ENCODE measurements around the gene PEPD.

DNA sequence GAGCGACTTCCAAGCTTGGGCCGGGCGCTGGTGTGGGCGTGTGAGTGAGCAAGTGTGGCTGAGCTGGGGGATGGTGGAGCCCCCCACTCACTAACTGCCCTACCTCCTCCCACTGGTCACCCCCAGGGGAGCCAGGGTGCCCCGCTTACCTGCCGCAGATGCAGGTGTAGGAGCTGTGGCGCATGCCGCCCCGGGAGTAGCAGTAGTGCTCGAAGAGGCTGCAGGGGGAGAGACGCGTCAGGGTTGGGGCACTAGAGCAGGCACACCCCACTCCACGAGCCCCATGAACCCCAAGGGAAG is 108.2 kb downstream of the PEPD start:
- TF ChIP-seq, protein P1, sequence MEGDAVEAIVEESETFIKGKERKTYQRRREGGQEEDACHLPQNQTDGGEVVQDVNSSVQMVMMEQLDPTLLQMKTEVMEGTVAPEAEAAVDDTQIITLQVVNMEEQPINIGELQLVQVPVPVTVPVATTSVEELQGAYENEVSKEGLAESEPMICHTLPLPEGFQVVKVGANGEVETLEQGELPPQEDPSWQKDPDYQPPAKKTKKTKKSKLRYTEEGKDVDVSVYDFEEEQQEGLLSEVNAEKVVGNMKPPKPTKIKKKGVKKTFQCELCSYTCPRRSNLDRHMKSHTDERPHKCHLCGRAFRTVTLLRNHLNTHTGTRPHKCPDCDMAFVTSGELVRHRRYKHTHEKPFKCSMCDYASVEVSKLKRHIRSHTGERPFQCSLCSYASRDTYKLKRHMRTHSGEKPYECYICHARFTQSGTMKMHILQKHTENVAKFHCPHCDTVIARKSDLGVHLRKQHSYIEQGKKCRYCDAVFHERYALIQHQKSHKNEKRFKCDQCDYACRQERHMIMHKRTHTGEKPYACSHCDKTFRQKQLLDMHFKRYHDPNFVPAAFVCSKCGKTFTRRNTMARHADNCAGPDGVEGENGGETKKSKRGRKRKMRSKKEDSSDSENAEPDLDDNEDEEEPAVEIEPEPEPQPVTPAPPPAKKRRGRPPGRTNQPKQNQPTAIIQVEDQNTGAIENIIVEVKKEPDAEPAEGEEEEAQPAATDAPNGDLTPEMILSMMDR (IDR thresholded peaks at IDR 0.05): no peak
- no peak for TF ChIP-seq POLR2A (IDR thresholded peaks at IDR 0.05)

Data from Peyer's patch (tissue), 4 donors.